ENCODE data around the gene NR3C1.

GRCh38 chr5:143259254-143259605 is 144.3 kb downstream of the NR3C1 start:
- TF ChIP-seq CTCF (IDR thresholded peaks at IDR 0.05; ENCODE audit: insufficient read depth, low read length, poor library complexity, severe bottlenecking) (no peak), EZH2phosphoT487 (conservative IDR thresholded peaks at IDR 0.05; ENCODE audit: low read length) (no peak)
